GM23248 (cell line): Measurements from ENCODE around the gene NFAT5.
"Not testable (repeated sequence)": the region's sequence is repeated elsewhere in the genome, so short reads cannot be mapped to it uniquely, and the experiment has no call there.

ENCODE experiments used
- EZH2 ChIP-seq: fragments of 200-600 bp; sonication (generic); IDR thresholded peaks from 2 replicates; pipeline ENCODE4 v1.6.1; 2018; ENCODE audit warnings: antibody characterized with exemption, mild to moderate bottlenecking; ENCODE audit not compliant: insufficient read depth, poor library complexity, severe bottlenecking
- EZH2phosphoT487 ChIP-seq: fragments of 200-600 bp; sonication (generic); IDR thresholded peaks from 2 replicates; pipeline ENCODE4 v1.6.1; 2018; ENCODE audit warnings: antibody characterized with exemption, moderate library complexity, mild to moderate bottlenecking, low read depth; ENCODE audit not compliant: insufficient read depth

- not testable (repeated sequence) for TF ChIP-seq EZH2, EZH2phosphoT487
Measured at GRCh38 chr16:69561367-69561766, 4.4 kb upstream of the NFAT5 start.
